HL-60 (cell line): Measurements from ENCODE around the gene TRMT2B.
"Not testable (repeated sequence)": the region's sequence is repeated elsewhere in the genome, so short reads cannot be mapped to it uniquely, and the experiment has no call there.

Experiments used
- DNase-seq, 2 experiments: peaks; one replicate each; pipeline ENCODE4 v3.0.0-alpha.2; 2010 to 2020; ENCODE audit warnings: low read depth in 1 of 2, low spot score in 1 of 2
- H3K27ac ChIP-seq: fragments of 250-450 bp; sonication (Bioruptor Pico); replicated peaks from 2 replicates; pipeline ENCODE4 v1.5.1; 2020; ENCODE audit warnings: mild to moderate bottlenecking, moderate library complexity
- H3K27me3 ChIP-seq: fragments of 250-450 bp; sonication (Bioruptor Pico); 2 replicates; pipeline ENCODE4 v1.5.1; 2021; ENCODE audit warnings: mild to moderate bottlenecking, moderate library complexity; ENCODE audit not compliant: insufficient read depth, poor library complexity, severe bottlenecking
- H3K4me3 ChIP-seq: replicated peaks from 2 replicates; pipeline ENCODE4 v1.5.1; 2011; ENCODE audit warnings: mild to moderate bottlenecking, control low read depth, low read length; ENCODE audit not compliant: insufficient read depth
- CTCF ChIP-seq: IDR thresholded peaks from one replicate; pipeline ENCODE4 v1.5.1; 2011; ENCODE audit warnings: low read length, control low read depth, inconsistent platforms; ENCODE audit not compliant: insufficient read depth
- GABPA ChIP-seq: IDR thresholded peaks from 2 replicates; pipeline ENCODE4 v1.6.1; 2012; ENCODE audit warnings: low read depth
- POLR2AphosphoS5 ChIP-seq: IDR thresholded peaks from 2 replicates; pipeline ENCODE4 v1.6.1; 2012; ENCODE audit warnings: low read depth
- REST ChIP-seq: IDR thresholded peaks from 2 replicates; pipeline ENCODE4 v1.6.1; 2012; ENCODE audit warnings: low read depth; ENCODE audit not compliant: insufficient replicate concordance
- SPI1 ChIP-seq: IDR thresholded peaks from 2 replicates; pipeline ENCODE4 v1.6.1; 2012; ENCODE audit warnings: low read depth, mild to moderate bottlenecking, borderline replicate concordance

TRMT2B gene

GRCh38 chrX:100984818-100985217 lies 67.1 kb downstream of the TRMT2B start:
- no peaks in the 10 kb centered on the region for H3K27me3 ChIP-seq
- no peak overlapping the region for H3K27ac ChIP-seq
- no peak for TF ChIP-seq REST
- TF ChIP-seq SPI1 = no peak
- TF ChIP-seq GABPA = no peak
- no peak for TF ChIP-seq CTCF
- no peak for TF ChIP-seq POLR2AphosphoS5
- DNase-seq = no peak
- H3K4me3 ChIP-seq = no peak overlapping the region

- not testable (repeated sequence) for DNase-seq, H3K4me3 ChIP-seq, H3K27ac ChIP-seq, H3K27me3 ChIP-seq
These were observed 70.4 kb downstream of the TRMT2B start for GRCh38 chrX:100981498-100981845.

- no peak overlapping the region for H3K27ac ChIP-seq
- no peaks in the 10 kb centered on the region for H3K27me3 ChIP-seq
- no peak for DNase-seq
- no peak for TF ChIP-seq GABPA
- no peak for TF ChIP-seq POLR2AphosphoS5
- no peak for TF ChIP-seq CTCF
- TF ChIP-seq SPI1 = no peak
- no peak for TF ChIP-seq REST
- no peak overlapping the region for H3K4me3 ChIP-seq
These were observed 71.1 kb downstream of the TRMT2B start for GRCh38 chrX:100980608-100981497.

- Histone ChIP-seq H3K27me3 (no peaks in the 10 kb centered on the region), H3K4me3 (no peak overlapping the region), H3K27ac (no peak overlapping the region)
- TF ChIP-seq SPI1 = no peak
- no peak for DNase-seq
These were observed 71.9 kb downstream of the TRMT2B start for GRCh38 chrX:100979881-100980607.
